GM12878 (cell line): ENCODE results near the gene KCNRG. TPM values are rescaled to one million over a fixed set of nuclear protein-coding genes. Genes with fewer than 3 reads are reported as not detected.
A peak's percentile ranks its signal among the peaks of the same experiment; 100 is the strongest.

ENCODE experiments used
- EGR1 ChIP-seq, 2 experiments: IDR thresholded peaks; 1 replicate in 1 of 2; 2 replicates in 1 of 2; pipeline ENCODE4 v1.6.1; 2011 to 2012; ENCODE audit warnings: low read depth in 2 of 2, low read length in 2 of 2, borderline replicate concordance in 1 of 2, mild to moderate bottlenecking in 1 of 2, moderate library complexity in 1 of 2
- FOXK2 ChIP-seq: fragments of 450-650 bp; IDR thresholded peaks from 2 replicates; pipeline ENCODE4 v1.6.1; 2017; ENCODE audit warnings: mild to moderate bottlenecking, moderate library complexity
- IKZF1 ChIP-seq: fragments of 450-650 bp; conservative IDR thresholded peaks from 2 replicates; pipeline ENCODE4 v1.6.1; 2017; ENCODE audit warnings: antibody characterized with exemption, mild to moderate bottlenecking
- IRF4 ChIP-seq: IDR thresholded peaks from 2 replicates; pipeline ENCODE4 v1.6.1; 2011; ENCODE audit warnings: low read depth, low read length
- JUND ChIP-seq: IDR thresholded peaks from 2 replicates; pipeline ENCODE4 v1.6.1; 2012; ENCODE audit warnings: low read depth, mild to moderate bottlenecking, low read length, improper control_type of control experiment, moderate library complexity
- NBN ChIP-seq: fragments of 450-650 bp; IDR thresholded peaks from 2 replicates; pipeline ENCODE4 v1.6.1; 2016
- NKRF ChIP-seq: fragments of 450-650 bp; conservative IDR thresholded peaks from 2 replicates; pipeline ENCODE4 v1.6.1; 2017; ENCODE audit warnings: mild to moderate bottlenecking, moderate library complexity
- NR2C1 ChIP-seq: fragments of 450-650 bp; IDR thresholded peaks from 2 replicates; pipeline ENCODE4 v1.6.1; 2017; ENCODE audit warnings: antibody characterized with exemption, mild to moderate bottlenecking, moderate library complexity
- RELA ChIP-seq: fragments of 450-650 bp; IDR thresholded peaks from 2 replicates; pipeline ENCODE4 v1.8.0; 2014; ENCODE audit warnings: borderline replicate concordance; ENCODE audit not compliant: partially characterized antibody
- RFX5 ChIP-seq: IDR thresholded peaks from 2 replicates; pipeline ENCODE4 v1.6.1; 2011; ENCODE audit warnings: low read depth, low read length, improper control_type of control experiment
- SKIL ChIP-seq: fragments of 450-650 bp; IDR thresholded peaks from 2 replicates; pipeline ENCODE4 v1.6.1; 2017; ENCODE audit warnings: mild to moderate bottlenecking, low read depth, inconsistent platforms; ENCODE audit not compliant: poor library complexity, severe bottlenecking
- SREBF1 ChIP-seq: IDR thresholded peaks from 2 replicates; pipeline ENCODE4 v1.6.1; 2012; ENCODE audit warnings: mild to moderate bottlenecking, low read length
- SUZ12 ChIP-seq: fragments of 200-600 bp; sonication (generic); IDR thresholded peaks from one replicate; pipeline ENCODE4 v1.6.1; 2018; ENCODE audit warnings: antibody characterized with exemption, mild to moderate bottlenecking; ENCODE audit not compliant: unreplicated experiment
- polyA plus RNA-seq, 11 experiments: library from polyadenylated mRNA; depleted of rRNA in 4 of 11; unstranded in 6 of 11; stranded (reverse) in 5 of 11; fragments of >200 nt; fragmentation: Nextera tagmentation in 4 of 11; fragmentation: Illumina TruSeq in 1 of 11; extraction: Ambion mirVana in 4 of 11; extraction: Trizol in 1 of 11; gene quantifications; 1 replicate in 1 of 11; 2 replicates in 10 of 11; pipeline versions ENCODE4 v1.2.1 to v1.2.3, GENCODE V29; 2011 to 2016; ENCODE audit warnings: inconsistent platforms in 2 of 11, missing spikeins in 2 of 11, low read depth in 1 of 11
- total RNA-seq, 4 experiments: library from RNA; depleted of rRNA in 3 of 4; stranded (reverse); fragments of >200 nt in 3 of 4; fragmentation: Illumina TruSeq in 1 of 4; extraction: Trizol in 1 of 4; gene quantifications; 2 replicates each; pipeline versions ENCODE4 v1.2.1 to v1.2.3, GENCODE V29; 2013 to 2021
- TF ChIP-seq, protein P1 (sequence below): fragments of 450-650 bp; IDR thresholded peaks from 2 replicates; pipeline ENCODE4 v1.6.1; 2017; ENCODE audit warnings: low read depth, mild to moderate bottlenecking, moderate library complexity
- TF ChIP-seq, protein P2 (sequence below): fragments of 450-650 bp; IDR thresholded peaks from 2 replicates; pipeline ENCODE4 v1.6.1; 2017; ENCODE audit warnings: mild to moderate bottlenecking, moderate library complexity
- TF ChIP-seq, protein P3 (sequence below): fragments of 450-650 bp; IDR thresholded peaks from 2 replicates; pipeline ENCODE4 v1.6.1; 2017; ENCODE audit warnings: mild to moderate bottlenecking

The KCNRG gene
- total and polyA plus RNA-seq, 10 of the 15 experiments (the other 5 are each of a cell fraction or from before 2014, with no cell fraction given) = 0.37 to 1.5 (median 0.58) TPM

DNA sequence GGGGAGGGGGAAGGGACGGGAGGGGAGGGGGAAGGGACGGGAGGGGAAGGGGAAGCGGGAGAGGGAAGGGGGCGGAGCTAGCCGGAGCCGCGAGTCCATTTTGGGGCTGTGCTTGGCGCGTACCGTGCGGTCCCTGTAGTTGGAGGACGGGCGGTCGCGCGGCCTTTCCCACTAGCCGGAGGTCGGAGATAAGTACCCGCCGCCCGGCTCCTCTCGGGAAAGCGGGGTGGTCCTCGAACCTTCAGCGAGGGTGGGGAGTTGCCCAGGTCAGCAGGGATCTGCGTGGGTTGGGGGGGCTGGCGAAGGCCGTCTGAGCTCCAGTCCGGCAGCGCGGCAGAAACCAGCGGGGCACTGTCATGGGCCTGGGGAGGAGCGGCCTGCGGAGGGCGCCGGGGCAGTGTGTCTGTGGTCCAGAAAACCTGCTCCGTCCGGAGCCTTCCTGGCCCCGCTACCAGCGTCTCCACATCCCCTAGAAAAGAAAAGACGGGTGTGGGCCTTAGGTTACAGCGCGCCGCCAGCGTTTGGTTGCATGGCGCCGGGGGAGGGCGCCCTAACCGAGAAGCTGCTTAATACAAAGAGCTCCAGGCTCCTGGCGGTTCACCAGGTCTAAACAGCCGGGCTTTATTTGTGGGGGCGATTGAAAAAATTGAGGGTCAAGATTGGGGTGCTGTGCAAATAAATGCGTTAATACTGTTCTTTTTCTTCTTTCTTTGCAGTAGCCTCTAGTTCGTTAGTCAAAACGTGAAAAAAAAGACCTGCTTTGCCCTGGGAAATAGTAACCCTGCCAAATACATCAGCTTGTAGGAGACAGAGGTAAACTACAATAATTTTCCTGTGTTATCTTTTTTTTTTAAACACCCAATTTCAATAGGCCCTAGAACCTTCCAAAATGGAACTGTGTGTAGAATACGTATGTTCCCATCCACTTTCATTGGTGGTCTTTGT, 18.0 kb upstream of the KCNRG start, which contains the start of gene TRIM13 (continued):
- TF ChIP-seq NKRF (peak; percentile 81), RELA (peak; percentile 58), IKZF1 (peak; percentile 76), RFX5 (no peak), SUZ12 (no peak), SKIL (no peak), IRF4 (0 out of 2 replicates have a peak, but pooled peaks have one; percentile 11), JUND (no peak), NBN (peak; percentile 83), NR2C1 (no peak), EGR1 (IDR thresholded peaks at IDR 0.05; ENCODE audit: borderline replicate concordance in 1 of 2, low read depth in 2 of 2, low read length in 2 of 2) (0 out of 3 replicates have a peak, but pooled peaks of 1 of the 2 experiments have one; percentile 48), SREBF1 (no peak), FOXK2 (no peak)
- TF ChIP-seq, protein P1, sequence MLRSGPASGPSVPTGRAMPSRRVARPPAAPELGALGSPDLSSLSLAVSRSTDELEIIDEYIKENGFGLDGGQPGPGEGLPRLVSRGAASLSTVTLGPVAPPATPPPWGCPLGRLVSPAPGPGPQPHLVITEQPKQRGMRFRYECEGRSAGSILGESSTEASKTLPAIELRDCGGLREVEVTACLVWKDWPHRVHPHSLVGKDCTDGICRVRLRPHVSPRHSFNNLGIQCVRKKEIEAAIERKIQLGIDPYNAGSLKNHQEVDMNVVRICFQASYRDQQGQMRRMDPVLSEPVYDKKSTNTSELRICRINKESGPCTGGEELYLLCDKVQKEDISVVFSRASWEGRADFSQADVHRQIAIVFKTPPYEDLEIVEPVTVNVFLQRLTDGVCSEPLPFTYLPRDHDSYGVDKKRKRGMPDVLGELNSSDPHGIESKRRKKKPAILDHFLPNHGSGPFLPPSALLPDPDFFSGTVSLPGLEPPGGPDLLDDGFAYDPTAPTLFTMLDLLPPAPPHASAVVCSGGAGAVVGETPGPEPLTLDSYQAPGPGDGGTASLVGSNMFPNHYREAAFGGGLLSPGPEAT = peak; percentile 77; the same call in 1 of the 2 replicates
- TF ChIP-seq, protein P2, sequence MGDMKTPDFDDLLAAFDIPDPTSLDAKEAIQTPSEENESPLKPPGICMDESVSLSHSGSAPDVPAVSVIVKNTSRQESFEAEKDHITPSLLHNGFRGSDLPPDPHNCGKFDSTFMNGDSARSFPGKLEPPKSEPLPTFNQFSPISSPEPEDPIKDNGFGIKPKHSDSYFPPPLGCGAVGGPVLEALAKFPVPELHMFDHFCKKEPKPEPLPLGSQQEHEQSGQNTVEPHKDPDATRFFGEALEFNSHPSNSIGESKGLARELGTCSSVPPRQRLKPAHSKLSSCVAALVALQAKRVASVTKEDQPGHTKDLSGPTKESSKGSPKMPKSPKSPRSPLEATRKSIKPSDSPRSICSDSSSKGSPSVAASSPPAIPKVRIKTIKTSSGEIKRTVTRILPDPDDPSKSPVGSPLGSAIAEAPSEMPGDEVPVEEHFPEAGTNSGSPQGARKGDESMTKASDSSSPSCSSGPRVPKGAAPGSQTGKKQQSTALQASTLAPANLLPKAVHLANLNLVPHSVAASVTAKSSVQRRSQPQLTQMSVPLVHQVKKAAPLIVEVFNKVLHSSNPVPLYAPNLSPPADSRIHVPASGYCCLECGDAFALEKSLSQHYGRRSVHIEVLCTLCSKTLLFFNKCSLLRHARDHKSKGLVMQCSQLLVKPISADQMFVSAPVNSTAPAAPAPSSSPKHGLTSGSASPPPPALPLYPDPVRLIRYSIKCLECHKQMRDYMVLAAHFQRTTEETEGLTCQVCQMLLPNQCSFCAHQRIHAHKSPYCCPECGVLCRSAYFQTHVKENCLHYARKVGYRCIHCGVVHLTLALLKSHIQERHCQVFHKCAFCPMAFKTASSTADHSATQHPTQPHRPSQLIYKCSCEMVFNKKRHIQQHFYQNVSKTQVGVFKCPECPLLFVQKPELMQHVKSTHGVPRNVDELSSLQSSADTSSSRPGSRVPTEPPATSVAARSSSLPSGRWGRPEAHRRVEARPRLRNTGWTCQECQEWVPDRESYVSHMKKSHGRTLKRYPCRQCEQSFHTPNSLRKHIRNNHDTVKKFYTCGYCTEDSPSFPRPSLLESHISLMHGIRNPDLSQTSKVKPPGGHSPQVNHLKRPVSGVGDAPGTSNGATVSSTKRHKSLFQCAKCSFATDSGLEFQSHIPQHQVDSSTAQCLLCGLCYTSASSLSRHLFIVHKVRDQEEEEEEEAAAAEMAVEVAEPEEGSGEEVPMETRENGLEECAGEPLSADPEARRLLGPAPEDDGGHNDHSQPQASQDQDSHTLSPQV = no peak
- TF ChIP-seq, protein P3, sequence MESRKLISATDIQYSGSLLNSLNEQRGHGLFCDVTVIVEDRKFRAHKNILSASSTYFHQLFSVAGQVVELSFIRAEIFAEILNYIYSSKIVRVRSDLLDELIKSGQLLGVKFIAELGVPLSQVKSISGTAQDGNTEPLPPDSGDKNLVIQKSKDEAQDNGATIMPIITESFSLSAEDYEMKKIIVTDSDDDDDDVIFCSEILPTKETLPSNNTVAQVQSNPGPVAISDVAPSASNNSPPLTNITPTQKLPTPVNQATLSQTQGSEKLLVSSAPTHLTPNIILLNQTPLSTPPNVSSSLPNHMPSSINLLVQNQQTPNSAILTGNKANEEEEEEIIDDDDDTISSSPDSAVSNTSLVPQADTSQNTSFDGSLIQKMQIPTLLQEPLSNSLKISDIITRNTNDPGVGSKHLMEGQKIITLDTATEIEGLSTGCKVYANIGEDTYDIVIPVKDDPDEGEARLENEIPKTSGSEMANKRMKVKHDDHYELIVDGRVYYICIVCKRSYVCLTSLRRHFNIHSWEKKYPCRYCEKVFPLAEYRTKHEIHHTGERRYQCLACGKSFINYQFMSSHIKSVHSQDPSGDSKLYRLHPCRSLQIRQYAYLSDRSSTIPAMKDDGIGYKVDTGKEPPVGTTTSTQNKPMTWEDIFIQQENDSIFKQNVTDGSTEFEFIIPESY = no peak
